ENCODE data around the gene RBM39.

The RBM39 gene

DNA sequence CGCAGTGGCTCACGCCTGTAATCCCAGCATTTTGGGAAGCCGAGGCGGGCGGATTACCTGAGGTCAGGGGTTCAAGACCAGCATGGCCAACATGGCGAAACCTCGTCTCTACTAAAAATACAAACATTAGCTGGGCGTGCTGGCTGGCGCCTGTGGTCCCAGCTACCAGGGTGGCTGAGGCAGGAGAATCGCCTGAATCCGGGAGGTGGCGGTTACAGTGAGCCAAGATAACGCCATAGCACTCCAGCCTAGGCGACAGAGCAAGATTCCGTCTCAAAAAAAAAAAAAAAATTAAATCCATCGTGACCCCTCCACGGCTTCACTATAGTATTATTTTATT, 76.1 kb downstream of the RBM39 start:
- DNase-seq, result no peak

DNA sequence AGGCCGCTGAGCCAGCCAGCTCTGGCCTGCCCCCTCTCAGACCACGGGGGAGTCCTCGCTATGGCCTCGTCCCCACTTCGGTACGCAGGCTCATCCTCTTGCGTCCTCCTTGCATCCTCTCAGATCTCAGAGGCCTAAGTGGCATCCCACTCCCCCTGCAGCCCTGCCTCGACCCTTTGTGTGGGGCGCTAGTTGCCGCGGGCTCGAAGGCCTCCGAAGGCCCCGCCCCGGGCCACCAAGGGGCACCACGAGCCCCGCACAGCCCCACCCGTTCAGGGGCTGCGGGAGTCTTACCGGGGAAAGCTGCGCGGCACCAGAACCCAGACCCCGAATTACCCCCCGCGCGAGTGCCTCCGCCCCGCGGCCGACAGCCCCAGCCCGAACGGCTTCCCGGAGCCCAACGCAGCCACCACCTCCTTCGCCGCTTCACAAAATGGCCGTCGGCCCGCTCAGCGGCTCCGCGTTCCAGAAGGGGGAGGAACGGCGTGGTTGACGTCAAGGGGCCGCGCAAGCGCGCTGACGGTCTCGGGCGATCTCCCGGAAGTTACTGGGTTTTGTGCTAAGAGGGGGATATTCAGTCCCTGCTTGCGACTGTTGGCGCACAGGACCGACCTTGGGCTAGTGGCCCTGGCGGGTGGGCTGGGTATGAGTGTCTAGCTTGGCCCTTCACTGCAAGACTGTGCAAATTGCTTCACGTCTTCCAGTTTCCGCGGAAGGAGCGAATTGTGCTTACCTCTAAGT, 77.4 kb downstream of the RBM39 start, which contains the start of the genes CPNE1 and RBM12:
TSS of gene CPNE1 (minus strand) at position 435 of the 741 bp plus-strand sequence. CDS start 31,977 bp downstream, outside the sequence.
TSS of gene RBM12 (minus strand) at position 435 of the 741 bp plus-strand sequence. CDS start 9,578 bp downstream, outside the sequence.
- DNase-seq, result peak; percentile 92

- DNase-seq, result peak; percentile 38
Observed at GRCh38 chr20:35663516-35664465, 78.3 kb downstream of the RBM39 start.

DNA sequence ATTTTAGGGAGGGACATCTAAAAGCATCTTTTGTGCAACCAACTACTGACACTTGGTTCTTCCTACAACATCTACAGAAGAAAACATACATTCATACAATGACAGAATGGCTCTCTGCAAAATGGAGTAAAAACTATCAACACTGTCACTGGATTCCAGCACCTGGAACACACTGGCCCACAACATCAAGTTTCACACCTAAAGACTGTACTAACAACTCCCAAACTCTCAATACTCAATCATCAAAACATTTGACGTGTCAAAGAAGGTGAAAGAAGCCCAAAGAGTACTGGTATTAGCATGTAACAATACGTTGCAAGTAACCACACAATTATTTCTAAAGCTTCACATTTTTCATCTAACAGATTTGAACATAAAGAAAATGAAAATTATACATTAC, 79.5 kb downstream of the RBM39 start:
- no peak for DNase-seq

GRCh38 chr20:35661908-35662307, 80.2 kb downstream of the RBM39 start:
- no peak for DNase-seq

- DNase-seq, result peak; percentile 23
Observed at GRCh38 chr20:35661053-35661452, 81.0 kb downstream of the RBM39 start.

- no peak for DNase-seq
Observed at GRCh38 chr20:35660122-35660937, 81.7 kb downstream of the RBM39 start.

DNA sequence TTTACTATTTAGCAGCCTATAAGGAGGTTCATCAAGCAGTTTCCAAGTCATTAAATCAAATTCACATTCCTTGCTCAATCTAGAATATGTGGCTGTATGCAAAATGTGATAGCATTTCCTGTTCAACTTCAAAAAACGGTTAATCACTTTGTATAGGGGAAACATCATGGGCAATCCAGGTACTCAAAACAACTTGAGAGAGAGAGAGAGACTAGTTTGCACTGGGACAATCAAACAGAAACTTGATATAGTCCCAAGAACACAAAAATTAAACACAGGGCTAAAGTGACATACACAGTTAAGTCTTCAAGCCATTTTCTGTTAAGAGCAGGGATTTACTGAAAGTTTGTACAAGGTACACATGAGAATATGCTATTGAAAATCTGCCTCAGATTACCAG, 84.8 kb downstream of the RBM39 start:
- DNase-seq, result no peak

- DNase-seq, result no peak
Observed at GRCh38 chr20:35654415-35654814, 87.6 kb downstream of the RBM39 start.

DNA sequence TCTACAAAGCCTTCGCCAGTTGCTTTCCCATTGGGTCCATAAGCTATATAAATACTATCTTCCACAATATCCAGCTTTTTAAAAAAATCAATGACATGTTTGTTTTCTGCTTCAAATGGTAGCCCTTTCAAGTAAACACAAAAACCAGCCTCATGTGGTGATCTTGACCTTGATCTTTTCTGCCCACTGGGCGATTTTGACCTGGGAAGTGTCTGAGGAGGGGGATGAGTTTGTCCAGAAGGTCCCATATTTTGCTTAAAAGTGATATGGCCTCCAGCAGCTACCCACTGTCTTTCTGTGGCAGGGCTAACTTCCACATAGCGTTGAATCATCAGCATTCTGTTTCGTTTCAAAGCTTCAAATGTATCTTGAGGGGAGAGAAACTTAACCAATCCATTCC, 88.2 kb downstream of the RBM39 start:
- DNase-seq, result no peak

Measured in EL (cell line).